OCI-LY3 (cell line): Measurements from ENCODE around the gene BPTF.

Experiments used
- EZH2phosphoT487 ChIP-seq: fragments of 200-600 bp; shearing (Covaris generic); IDR thresholded peaks from 2 replicates; pipeline ENCODE4 v1.6.1; 2018; ENCODE audit warnings: antibody characterized with exemption, mixed run types, low read depth
- TF ChIP-seq, protein P1 (sequence below): fragments of 200-600, 300-600 bp; sonication (generic); IDR thresholded peaks from 2 replicates; pipeline ENCODE4 v1.5.1; 2014; ENCODE audit warnings: antibody characterized with exemption, low read length, low read depth

DNA sequence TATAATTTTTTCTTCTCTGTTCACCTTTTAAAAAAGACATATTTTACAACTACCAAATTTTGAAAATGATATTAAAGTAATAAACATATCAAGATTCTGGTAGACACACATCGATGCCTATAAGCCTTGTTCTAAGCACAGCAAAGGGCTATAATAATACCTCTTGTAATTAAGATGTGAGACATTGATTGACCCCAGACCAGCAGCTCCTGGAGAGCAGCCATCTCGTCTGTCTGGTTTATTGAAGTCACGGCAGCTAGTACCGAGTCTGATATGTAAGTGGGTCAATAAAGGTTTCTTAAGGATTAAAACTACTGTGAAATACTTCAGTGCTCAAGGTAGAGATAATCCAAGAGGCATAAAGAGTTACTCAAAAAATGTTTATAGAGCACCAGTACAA, 94.9 kb downstream of the BPTF start:
- TF ChIP-seq, protein P1, sequence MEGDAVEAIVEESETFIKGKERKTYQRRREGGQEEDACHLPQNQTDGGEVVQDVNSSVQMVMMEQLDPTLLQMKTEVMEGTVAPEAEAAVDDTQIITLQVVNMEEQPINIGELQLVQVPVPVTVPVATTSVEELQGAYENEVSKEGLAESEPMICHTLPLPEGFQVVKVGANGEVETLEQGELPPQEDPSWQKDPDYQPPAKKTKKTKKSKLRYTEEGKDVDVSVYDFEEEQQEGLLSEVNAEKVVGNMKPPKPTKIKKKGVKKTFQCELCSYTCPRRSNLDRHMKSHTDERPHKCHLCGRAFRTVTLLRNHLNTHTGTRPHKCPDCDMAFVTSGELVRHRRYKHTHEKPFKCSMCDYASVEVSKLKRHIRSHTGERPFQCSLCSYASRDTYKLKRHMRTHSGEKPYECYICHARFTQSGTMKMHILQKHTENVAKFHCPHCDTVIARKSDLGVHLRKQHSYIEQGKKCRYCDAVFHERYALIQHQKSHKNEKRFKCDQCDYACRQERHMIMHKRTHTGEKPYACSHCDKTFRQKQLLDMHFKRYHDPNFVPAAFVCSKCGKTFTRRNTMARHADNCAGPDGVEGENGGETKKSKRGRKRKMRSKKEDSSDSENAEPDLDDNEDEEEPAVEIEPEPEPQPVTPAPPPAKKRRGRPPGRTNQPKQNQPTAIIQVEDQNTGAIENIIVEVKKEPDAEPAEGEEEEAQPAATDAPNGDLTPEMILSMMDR = no peak
- TF ChIP-seq EZH2phosphoT487 = no peak
